ENCODE measurements around the gene CCDC152. TPM values are rescaled to one million over a fixed set of nuclear protein-coding genes. Genes with fewer than 3 reads are reported as not detected.

Gene CCDC152
- total RNA-seq, 1 donor from 2014 or later, result 1.2 TPM

GRCh38 chr5:42830924-42831323, 74.3 kb downstream of the CCDC152 start:
- H4K20me1 ChIP-seq (ENCODE audit: insufficient read depth, low read length), result no peaks in the 10 kb centered on the region
- H3K27ac ChIP-seq (ENCODE audit: low read depth, low read length), result no peak overlapping the region
- no peaks in the 10 kb centered on the region for H3K36me3 ChIP-seq (ENCODE audit: insufficient read depth, low read length)
- Mint-ChIP-seq H3K9me3 (ENCODE audit: unreplicated experiment) (peaks cover 3% of the 10 kb centered on the region), H3K27me3 (ENCODE audit: low read depth, unreplicated experiment) (no peaks in the 10 kb centered on the region), H3K4me3 (ENCODE audit: unreplicated experiment) (no peak overlapping the region), H3K4me1 (ENCODE audit: low read depth, unreplicated experiment) (no peaks in the 10 kb centered on the region), H3K27ac (ENCODE audit: unreplicated experiment) (no peak overlapping the region), H3K36me3 (ENCODE audit: low read depth, unreplicated experiment) (no peaks in the 10 kb centered on the region)
- no peaks in the 10 kb centered on the region for H3K4me1 ChIP-seq (ENCODE audit: insufficient read depth, low read length)
- H2AFZ ChIP-seq (ENCODE audit: low read depth, low read length), result no peak overlapping the region
- no peak overlapping the region for H3K4me3 ChIP-seq (ENCODE audit: insufficient read depth, low read depth, low read length)
- no peaks in the 10 kb centered on the region for H3K27me3 ChIP-seq (ENCODE audit: insufficient read depth, low read length)
- DNase-seq (ENCODE audit: low read depth) (no peak), FAIRE-seq (no peak)
- TF ChIP-seq EZH2 (IDR thresholded peaks at IDR 0.05; ENCODE audit: insufficient read depth, low read length) (no peak), CTCF (IDR thresholded peaks at IDR 0.05; ENCODE audit: insufficient read depth, low read depth, low read length) (no peak)
- no peak overlapping the region for H3K4me2 ChIP-seq (ENCODE audit: low read length)
- H3K9ac ChIP-seq (ENCODE audit: low read length), result no peak overlapping the region
- H3K9me3 ChIP-seq (ENCODE audit: insufficient read depth, low read depth, low read length), result no peaks in the 10 kb centered on the region
- H3K79me2 ChIP-seq (ENCODE audit: insufficient read depth, low read length), result no peaks in the 10 kb centered on the region

GRCh38 chr5:42832060-42832459, 75.4 kb downstream of the CCDC152 start:
- H3K4me1 ChIP-seq (ENCODE audit: insufficient read depth, low read length), result no peaks in the 10 kb centered on the region
- no peaks in the 10 kb centered on the region for H3K4me1 Mint-ChIP-seq (ENCODE audit: low read depth, unreplicated experiment)
- H3K9me3 ChIP-seq (ENCODE audit: insufficient read depth, low read depth, low read length), result no peaks in the 10 kb centered on the region
- no peaks in the 10 kb centered on the region for H4K20me1 ChIP-seq (ENCODE audit: insufficient read depth, low read length)
- no peak for TF ChIP-seq EZH2 (IDR thresholded peaks at IDR 0.05; ENCODE audit: insufficient read depth, low read length)
- TF ChIP-seq CTCF (IDR thresholded peaks at IDR 0.05; ENCODE audit: insufficient read depth, low read depth, low read length), result no peak
- FAIRE-seq (no peak), DNase-seq (ENCODE audit: low read depth) (no peak)
- H3K4me3 Mint-ChIP-seq (ENCODE audit: unreplicated experiment), result no peak overlapping the region
- H3K27ac ChIP-seq (ENCODE audit: low read depth, low read length), result no peak overlapping the region
- no peaks in the 10 kb centered on the region for H3K27me3 ChIP-seq (ENCODE audit: insufficient read depth, low read length)
- no peaks in the 10 kb centered on the region for H3K36me3 Mint-ChIP-seq (ENCODE audit: low read depth, unreplicated experiment)
- no peak overlapping the region for H3K4me2 ChIP-seq (ENCODE audit: low read length)
- no peak overlapping the region for H3K27ac Mint-ChIP-seq (ENCODE audit: unreplicated experiment)
- H3K4me3 ChIP-seq (ENCODE audit: insufficient read depth, low read depth, low read length), result no peak overlapping the region
- no peaks in the 10 kb centered on the region for H3K27me3 Mint-ChIP-seq (ENCODE audit: low read depth, unreplicated experiment)
- peaks cover 3% of the 10 kb centered on the region for H3K9me3 Mint-ChIP-seq (ENCODE audit: unreplicated experiment)
- H3K36me3 ChIP-seq (ENCODE audit: insufficient read depth, low read length), result no peaks in the 10 kb centered on the region
- H3K9ac ChIP-seq (ENCODE audit: low read length), result no peak overlapping the region
- H3K79me2 ChIP-seq (ENCODE audit: insufficient read depth, low read length), result no peaks in the 10 kb centered on the region
- H2AFZ ChIP-seq (ENCODE audit: low read depth, low read length), result no peak overlapping the region

GRCh38 chr5:42836070-42836769, 79.6 kb downstream of the CCDC152 start:
- H3K4me2 ChIP-seq (ENCODE audit: low read length), result no peak overlapping the region
- DNase-seq (ENCODE audit: low read depth) (no peak), FAIRE-seq (no peak)
- H3K27me3 ChIP-seq (ENCODE audit: insufficient read depth, low read length), result no peaks in the 10 kb centered on the region
- H3K79me2 ChIP-seq (ENCODE audit: insufficient read depth, low read length), result no peaks in the 10 kb centered on the region
- TF ChIP-seq EZH2 (IDR thresholded peaks at IDR 0.05; ENCODE audit: insufficient read depth, low read length) (no peak), CTCF (IDR thresholded peaks at IDR 0.05; ENCODE audit: insufficient read depth, low read depth, low read length) (no peak)
- no peaks in the 10 kb centered on the region for H3K9me3 ChIP-seq (ENCODE audit: insufficient read depth, low read depth, low read length)
- no peaks in the 10 kb centered on the region for H3K4me1 ChIP-seq (ENCODE audit: insufficient read depth, low read length)
- Mint-ChIP-seq H3K9me3 (ENCODE audit: unreplicated experiment) (peaks cover 6% of the 10 kb centered on the region), H3K27me3 (ENCODE audit: low read depth, unreplicated experiment) (no peaks in the 10 kb centered on the region), H3K27ac (ENCODE audit: unreplicated experiment) (no peak overlapping the region), H3K4me3 (ENCODE audit: unreplicated experiment) (no peak overlapping the region), H3K4me1 (ENCODE audit: low read depth, unreplicated experiment) (peaks cover 8% of the 10 kb centered on the region), H3K36me3 (ENCODE audit: low read depth, unreplicated experiment) (no peaks in the 10 kb centered on the region)
- H3K36me3 ChIP-seq (ENCODE audit: insufficient read depth, low read length), result no peaks in the 10 kb centered on the region
- H2AFZ ChIP-seq (ENCODE audit: low read depth, low read length), result no peak overlapping the region
- no peak overlapping the region for H3K9ac ChIP-seq (ENCODE audit: low read length)
- H3K27ac ChIP-seq (ENCODE audit: low read depth, low read length), result no peak overlapping the region
- H3K4me3 ChIP-seq (ENCODE audit: insufficient read depth, low read depth, low read length), result no peak overlapping the region
- no peaks in the 10 kb centered on the region for H4K20me1 ChIP-seq (ENCODE audit: insufficient read depth, low read length)

All from astrocyte (in vitro differentiated cells and primary cell).